ENCODE data around the gene SLC25A17.

SLC25A17 gene

DNA sequence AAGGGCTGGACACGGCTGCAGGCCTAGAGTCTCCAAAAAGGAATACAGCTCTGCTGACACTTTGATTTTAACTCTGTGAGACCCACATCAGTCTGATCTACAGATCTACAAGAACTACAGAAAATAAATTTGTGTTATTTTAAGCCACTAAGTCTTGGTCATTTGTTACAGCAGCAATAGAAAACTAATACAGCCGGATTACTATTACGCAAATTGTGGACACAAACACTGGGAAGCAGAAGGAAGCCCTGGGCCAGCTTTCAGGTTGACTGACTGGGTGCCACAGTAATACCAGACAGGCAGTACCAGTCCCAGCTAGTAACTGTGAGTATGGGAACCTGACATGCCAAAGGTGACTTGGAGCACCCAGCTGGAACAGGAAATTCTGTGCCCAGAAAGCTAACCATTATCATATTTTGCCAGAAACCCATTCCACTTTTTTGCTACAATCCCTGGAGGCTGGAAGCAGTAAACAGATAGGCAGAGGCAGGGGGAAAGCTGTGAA lies 13.4 kb downstream of the SLC25A17 start:
- Histone ChIP-seq H3F3A (ENCODE audit: insufficient read depth) (no peaks in the 10 kb centered on the region), H3K4me2 (ENCODE audit: low read depth, low read length, poor library complexity, severe bottlenecking) (no peak overlapping the region), H3K36me3 (ENCODE audit: low read length) (no peaks in the 10 kb centered on the region; the same call in 1 of the 2 replicates), H3K27me3 (ENCODE audit: low read length) (no peaks in the 10 kb centered on the region), H3K9me3 (ENCODE audit: insufficient read depth, low read length) (no peaks in the 10 kb centered on the region), H4K20me1 (ENCODE audit: low read depth, low read length) (peaks cover 6% of the 10 kb centered on the region; the same call in 1 of the 2 replicates), H3K9ac (ENCODE audit: low read length) (no peak overlapping the region), H3K4me3 (ENCODE audit: insufficient read depth, low read length, poor library complexity, severe bottlenecking) (no peak overlapping the region), H3K9me2 (replicated peaks; ENCODE audit: insufficient read depth, low read length) (no peaks in the 10 kb centered on the region), H2AFZ (ENCODE audit: low read depth, low read length, severe bottlenecking) (no peak overlapping the region), H3K27ac (ENCODE audit: low read depth, low read length) (no peak overlapping the region), H3K79me2 (ENCODE audit: insufficient read depth, low read length) (peaks cover 87% of the 10 kb centered on the region)
- TF ChIP-seq EZH2phosphoT487 (conservative IDR thresholded peaks at IDR 0.05; ENCODE audit: low read length) = no peak
- TF ChIP-seq, protein P1, sequence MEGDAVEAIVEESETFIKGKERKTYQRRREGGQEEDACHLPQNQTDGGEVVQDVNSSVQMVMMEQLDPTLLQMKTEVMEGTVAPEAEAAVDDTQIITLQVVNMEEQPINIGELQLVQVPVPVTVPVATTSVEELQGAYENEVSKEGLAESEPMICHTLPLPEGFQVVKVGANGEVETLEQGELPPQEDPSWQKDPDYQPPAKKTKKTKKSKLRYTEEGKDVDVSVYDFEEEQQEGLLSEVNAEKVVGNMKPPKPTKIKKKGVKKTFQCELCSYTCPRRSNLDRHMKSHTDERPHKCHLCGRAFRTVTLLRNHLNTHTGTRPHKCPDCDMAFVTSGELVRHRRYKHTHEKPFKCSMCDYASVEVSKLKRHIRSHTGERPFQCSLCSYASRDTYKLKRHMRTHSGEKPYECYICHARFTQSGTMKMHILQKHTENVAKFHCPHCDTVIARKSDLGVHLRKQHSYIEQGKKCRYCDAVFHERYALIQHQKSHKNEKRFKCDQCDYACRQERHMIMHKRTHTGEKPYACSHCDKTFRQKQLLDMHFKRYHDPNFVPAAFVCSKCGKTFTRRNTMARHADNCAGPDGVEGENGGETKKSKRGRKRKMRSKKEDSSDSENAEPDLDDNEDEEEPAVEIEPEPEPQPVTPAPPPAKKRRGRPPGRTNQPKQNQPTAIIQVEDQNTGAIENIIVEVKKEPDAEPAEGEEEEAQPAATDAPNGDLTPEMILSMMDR (IDR thresholded peaks at IDR 0.05; ENCODE audit: insufficient read depth, low read length, poor library complexity, severe bottlenecking) = no peak

DNA sequence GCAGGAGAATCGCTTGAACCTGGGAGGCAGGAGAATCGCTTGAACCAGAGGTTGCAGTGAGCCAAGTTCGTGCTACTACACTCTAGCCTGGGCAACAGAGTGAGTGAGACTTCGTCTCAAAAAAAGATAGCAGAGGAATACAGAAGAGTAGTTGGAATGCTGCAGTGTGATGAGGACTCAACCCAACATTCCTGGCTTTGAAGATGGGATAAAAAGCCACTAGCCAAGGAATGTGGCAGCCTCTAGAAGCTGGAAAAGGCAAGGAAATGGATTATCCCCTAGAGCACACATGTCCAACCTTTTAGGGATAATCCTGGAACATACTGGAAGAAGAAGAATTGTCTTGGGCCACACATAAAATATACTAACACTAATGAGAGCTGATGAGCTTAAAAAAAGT lies 13.9 kb downstream of the SLC25A17 start:
- Histone ChIP-seq H3K27ac (ENCODE audit: low read depth, low read length) (no peak overlapping the region), H3K27me3 (ENCODE audit: low read length) (no peaks in the 10 kb centered on the region), H3K4me3 (ENCODE audit: insufficient read depth, low read length, poor library complexity, severe bottlenecking) (no peak overlapping the region), H4K20me1 (ENCODE audit: low read depth, low read length) (peaks cover 6% of the 10 kb centered on the region; the same call in 1 of the 2 replicates), H3F3A (ENCODE audit: insufficient read depth) (no peaks in the 10 kb centered on the region), H3K79me2 (ENCODE audit: insufficient read depth, low read length) (peaks cover 85% of the 10 kb centered on the region), H3K9me3 (ENCODE audit: insufficient read depth, low read length) (no peaks in the 10 kb centered on the region), H3K4me2 (ENCODE audit: low read depth, low read length, poor library complexity, severe bottlenecking) (no peak overlapping the region), H3K9me2 (replicated peaks; ENCODE audit: insufficient read depth, low read length) (no peaks in the 10 kb centered on the region), H3K9ac (ENCODE audit: low read length) (no peak overlapping the region), H2AFZ (ENCODE audit: low read depth, low read length, severe bottlenecking) (no peak overlapping the region), H3K36me3 (ENCODE audit: low read length) (no peaks in the 10 kb centered on the region; the same call in 1 of the 2 replicates)
- TF ChIP-seq EZH2phosphoT487 (conservative IDR thresholded peaks at IDR 0.05; ENCODE audit: low read length) = no peak
- TF ChIP-seq, protein P1 (IDR thresholded peaks at IDR 0.05; ENCODE audit: insufficient read depth, low read length, poor library complexity, severe bottlenecking) = no peak

DNA sequence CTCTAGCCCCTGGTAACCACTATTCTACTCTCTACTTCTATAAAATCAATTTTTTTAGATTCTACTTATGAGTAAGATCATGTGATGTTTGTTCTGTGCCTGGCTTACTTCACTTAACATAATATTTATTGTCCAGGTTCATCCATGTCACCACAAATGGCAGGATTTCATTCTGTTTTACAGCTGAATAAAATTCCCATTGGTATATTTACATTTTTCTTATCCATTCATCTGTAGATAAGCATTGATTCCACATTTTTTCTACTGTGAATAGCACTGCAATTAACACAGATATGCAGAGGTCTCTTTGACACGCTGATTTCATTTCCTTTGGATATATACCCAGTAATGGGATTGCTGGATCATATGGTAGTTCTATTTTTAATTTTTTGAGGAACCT lies 15.8 kb downstream of the SLC25A17 start:
- Histone ChIP-seq H3K27me3 (ENCODE audit: low read length) (no peaks in the 10 kb centered on the region), H3K27ac (ENCODE audit: low read depth, low read length) (no peak overlapping the region), H3K36me3 (ENCODE audit: low read length) (no peaks in the 10 kb centered on the region; the same call in 1 of the 2 replicates), H3K9ac (ENCODE audit: low read length) (no peak overlapping the region), H3F3A (ENCODE audit: insufficient read depth) (no peaks in the 10 kb centered on the region), H3K9me3 (ENCODE audit: insufficient read depth, low read length) (no peaks in the 10 kb centered on the region), H3K9me2 (replicated peaks; ENCODE audit: insufficient read depth, low read length) (no peaks in the 10 kb centered on the region), H3K79me2 (ENCODE audit: insufficient read depth, low read length) (peaks cover 74% of the 10 kb centered on the region), H2AFZ (ENCODE audit: low read depth, low read length, severe bottlenecking) (no peak overlapping the region), H4K20me1 (ENCODE audit: low read depth, low read length) (no peaks in the 10 kb centered on the region), H3K4me3 (ENCODE audit: insufficient read depth, low read length, poor library complexity, severe bottlenecking) (no peak overlapping the region), H3K4me2 (ENCODE audit: low read depth, low read length, poor library complexity, severe bottlenecking) (no peak overlapping the region)
- TF ChIP-seq EZH2phosphoT487 (conservative IDR thresholded peaks at IDR 0.05; ENCODE audit: low read length) = no peak
- TF ChIP-seq, protein P1 (IDR thresholded peaks at IDR 0.05; ENCODE audit: insufficient read depth, low read length, poor library complexity, severe bottlenecking) = no peak

Measured in SU-DHL-6 (cell line).